Nephron progenitor cell (in vitro differentiated cells): ENCODE measurements around the gene TSFM.
A peak's percentile ranks its signal among the peaks of the same experiment; 100 is the strongest.

Source experiments
- DNase-seq: peaks from one replicate; pipeline ENCODE4 v3.0.0; 2021
- H3K27ac Mint-ChIP-seq: 2 replicates; pipeline ENCODE4 v1.8.0; 2021; ENCODE audit warnings: mild to moderate bottlenecking, moderate library complexity, mixed read lengths
- H3K27me3 Mint-ChIP-seq: 2 replicates; pipeline ENCODE4 v1.8.0; 2021; ENCODE audit warnings: mild to moderate bottlenecking, low read depth, mixed read lengths; ENCODE audit not compliant: poor library complexity
- H3K36me3 Mint-ChIP-seq: 2 replicates; pipeline ENCODE4 v1.8.0; 2021; ENCODE audit warnings: low read depth, mixed read lengths
- H3K4me1 Mint-ChIP-seq: 2 replicates; pipeline ENCODE4 v1.8.0; 2021; ENCODE audit warnings: mixed read lengths
- H3K4me3 Mint-ChIP-seq: 2 replicates; pipeline ENCODE4 v1.8.0; 2021; ENCODE audit warnings: mild to moderate bottlenecking, moderate library complexity, mixed read lengths
- H3K9me3 Mint-ChIP-seq: 2 replicates; pipeline ENCODE4 v1.8.0; 2021; ENCODE audit warnings: mild to moderate bottlenecking, moderate library complexity, mixed read lengths
- CTCF ChIP-seq: fragments of 200-600 bp; sonication (generic); IDR thresholded peaks from 2 replicates; pipeline ENCODE4 v1.5.0; 2021; ENCODE audit warnings: antibody characterized with exemption

TSFM gene

GRCh38 chr12:57764662-57765002 is 18.0 kb upstream of the TSFM start:
- TF ChIP-seq CTCF: no peak
- Mint-ChIP-seq H3K4me1 (peaks cover 17% of the 10 kb centered on the region), H3K36me3 (peaks cover 21% of the 10 kb centered on the region), H3K9me3 (peaks cover 4% of the 10 kb centered on the region), H3K27ac (no peak overlapping the region), H3K27me3 (peaks cover 95% of the 10 kb centered on the region), H3K4me3 (no peak overlapping the region)
- DNase-seq: no peak

- Mint-ChIP-seq H3K4me3 (peak overlapping the region; percentile 44), H3K27me3 (peaks cover 91% of the 10 kb centered on the region), H3K36me3 (peaks cover 27% of the 10 kb centered on the region), H3K9me3 (peaks cover 4% of the 10 kb centered on the region), H3K4me1 (peaks cover 22% of the 10 kb centered on the region), H3K27ac (no peak overlapping the region)
- peak; percentile 47 for DNase-seq
- no peak for TF ChIP-seq CTCF
These were observed 17.4 kb upstream of the TSFM start for GRCh38 chr12:57765003-57765697.

- no peak overlapping the region for H3K27ac Mint-ChIP-seq
- H3K4me1 Mint-ChIP-seq: peaks cover 29% of the 10 kb centered on the region
- peaks cover 4% of the 10 kb centered on the region for H3K9me3 Mint-ChIP-seq
- H3K4me3 Mint-ChIP-seq: peak overlapping the region; percentile 55
- DNase-seq: peak; percentile 31
- peaks cover 83% of the 10 kb centered on the region for H3K27me3 Mint-ChIP-seq
- no peak for TF ChIP-seq CTCF
- H3K36me3 Mint-ChIP-seq: peaks cover 33% of the 10 kb centered on the region
These were observed 16.7 kb upstream of the TSFM start for GRCh38 chr12:57765698-57766463.

GRCh38 chr12:57766464-57767304 is 15.9 kb upstream of the TSFM start, which contains the start of gene CYP27B1:
Gene CYP27B1, minus strand, starts transcription at chr12:57767078. Its CDS starts 37 bp downstream, at chr12:57767041.
- H3K9me3 Mint-ChIP-seq: peaks cover 4% of the 10 kb centered on the region
- H3K4me1 Mint-ChIP-seq: peaks cover 37% of the 10 kb centered on the region
- H3K27ac Mint-ChIP-seq: no peak within 1 kb of the TSS
- peak within 1 kb of the TSS; percentile 55 for H3K4me3 Mint-ChIP-seq
- H3K27me3 Mint-ChIP-seq: peaks cover 76% of the 10 kb centered on the region
- H3K36me3 Mint-ChIP-seq: peaks cover 33% of the 10 kb centered on the region
- peak; percentile 23 for DNase-seq
- no peak for TF ChIP-seq CTCF

GRCh38 chr12:57767305-57767698 is 15.3 kb upstream of the TSFM start:
- TF ChIP-seq CTCF: no peak
- Mint-ChIP-seq H3K27me3 (peaks cover 72% of the 10 kb centered on the region), H3K4me1 (peaks cover 40% of the 10 kb centered on the region), H3K36me3 (peaks cover 33% of the 10 kb centered on the region), H3K4me3 (no peak overlapping the region), H3K9me3 (peaks cover 4% of the 10 kb centered on the region), H3K27ac (no peak overlapping the region)
- no peak for DNase-seq
